Large intestine (tissue), 3 donors: Measurements from ENCODE around the gene LRP10. TPM values are rescaled to one million over a fixed set of nuclear protein-coding genes. Genes with fewer than 3 reads are reported as not detected.

ENCODE experiments used
- DNase-seq, 2 donors: peaks; one replicate each; pipeline versions ENCODE4 v3.0.0 to v3.0.0-alpha.2; 2013
- H3K27ac ChIP-seq: one replicate; pipeline ENCODE4 v1.5.1; 2013; ENCODE audit warnings: low read length
- H3K27me3 ChIP-seq: 2 replicates; pipeline ENCODE4 v1.6.1; 2013; ENCODE audit warnings: low read length; ENCODE audit not compliant: control insufficient read depth, insufficient read depth
- H3K36me3 ChIP-seq: 2 replicates; pipeline ENCODE4 v1.6.1; 2013; ENCODE audit warnings: low read length; ENCODE audit not compliant: control insufficient read depth, insufficient read depth
- H3K4me1 ChIP-seq: one replicate; pipeline ENCODE4 v1.6.1; 2013; ENCODE audit warnings: low read length; ENCODE audit not compliant: control insufficient read depth, insufficient read depth
- H3K4me3 ChIP-seq: one replicate; pipeline ENCODE4 v1.5.1; 2013; ENCODE audit warnings: low read length
- H3K9me3 ChIP-seq: one replicate; pipeline ENCODE4 v1.6.1; 2013; ENCODE audit warnings: mild to moderate bottlenecking, low read depth, low read length, moderate library complexity; ENCODE audit not compliant: control insufficient read depth
- WGBS: methylation state at CpG from one replicate; pipeline ENCODE4 v1.1.5; 2013; ENCODE audit warnings: low lambda C conversion rate; ENCODE audit not compliant: insufficient coverage; 5-methylcytosine and 5-hydroxymethylcytosine counted together
- polyA plus RNA-seq: library from polyadenylated mRNA; unstranded; fragments of 120-200 nt; gene quantifications from one replicate; pipeline ENCODE4 v1.2.1, GENCODE V29; 2013

The LRP10 gene
- polyA plus RNA-seq, 1 donor = 92.8 TPM

- 86% methylated on average over 3 of the region's 3 CpGs for WGBS
- Histone ChIP-seq H3K9me3 (peaks cover 4% of the 10 kb centered on the region), H3K4me1 (peaks cover 24% of the 10 kb centered on the region), H3K27ac (peak overlapping the region; percentile 95), H3K27me3 (no peaks in the 10 kb centered on the region), H3K36me3 (peaks cover 24% of the 10 kb centered on the region), H3K4me3 (no peak overlapping the region)
- DNase-seq = no peak
These were observed 36.0 kb upstream of the LRP10 start for GRCh38 chr14:22835505-22835904.

GRCh38 chr14:22836301-22837113 lies 35.0 kb upstream of the LRP10 start, which contains the start of gene MMP14:
Gene MMP14, plus strand, starts transcription at chr14:22836585. Its CDS starts 233 bp downstream, at chr14:22836818.
- H3K36me3 ChIP-seq = peaks cover 34% of the 10 kb centered on the region
- peak within 1 kb of the TSS; percentile 95 for H3K27ac ChIP-seq
- DNase-seq = peak; percentile 70 to 85
- H3K4me3 ChIP-seq = peak within 1 kb of the TSS; percentile 98
- H3K27me3 ChIP-seq = no peaks in the 10 kb centered on the region
- peaks cover 4% of the 10 kb centered on the region for H3K9me3 ChIP-seq
- peaks cover 19% of the 10 kb centered on the region for H3K4me1 ChIP-seq
- 13% methylated on average over 2 of the region's 46 CpGs for WGBS

GRCh38 chr14:22837114-22837749 lies 34.3 kb upstream of the LRP10 start:
- DNase-seq = peak in 1 of 2 donors; percentile 76
- peaks cover 42% of the 10 kb centered on the region for H3K36me3 ChIP-seq
- peak overlapping the region; percentile 95 for H3K27ac ChIP-seq
- H3K27me3 ChIP-seq = no peaks in the 10 kb centered on the region
- H3K4me3 ChIP-seq = peak overlapping the region; percentile 98
- H3K4me1 ChIP-seq = peaks cover 19% of the 10 kb centered on the region
- H3K9me3 ChIP-seq = peaks cover 4% of the 10 kb centered on the region
- 27% methylated on average over 3 of the region's 57 CpGs for WGBS

GRCh38 chr14:22837750-22838538 lies 33.6 kb upstream of the LRP10 start:
- WGBS = no CpG with 5 or more reads among the region's 25 CpGs
- Histone ChIP-seq H3K36me3 (peaks cover 49% of the 10 kb centered on the region), H3K4me3 (peak overlapping the region; percentile 98), H3K27ac (peak overlapping the region; percentile 95), H3K9me3 (peaks cover 4% of the 10 kb centered on the region), H3K27me3 (no peaks in the 10 kb centered on the region), H3K4me1 (peaks cover 19% of the 10 kb centered on the region)
- peak in 1 of 2 donors; percentile 60 for DNase-seq

GRCh38 chr14:22838631-22839041 lies 32.9 kb upstream of the LRP10 start:
- WGBS = no CpG with 5 or more reads among the region's 6 CpGs
- peaks cover 19% of the 10 kb centered on the region for H3K4me1 ChIP-seq
- DNase-seq = peak in 1 of 2 donors; percentile 49

GRCh38 chr14:22839159-22839779 lies 32.3 kb upstream of the LRP10 start:
- Histone ChIP-seq H3K4me1 (peaks cover 19% of the 10 kb centered on the region), H3K4me3 (peak overlapping the region; percentile 98), H3K36me3 (peaks cover 51% of the 10 kb centered on the region), H3K27ac (peak overlapping the region; percentile 95), H3K9me3 (peaks cover 4% of the 10 kb centered on the region), H3K27me3 (no peaks in the 10 kb centered on the region)
- no CpG with 5 or more reads among the region's 6 CpGs for WGBS
- DNase-seq = no peak

More at GRCh38 chr14:22838631-22839041, 32.9 kb upstream of the LRP10 start:
- Histone ChIP-seq H3K9me3 (peaks cover 4% of the 10 kb centered on the region), H3K4me3 (peak overlapping the region; percentile 98), H3K36me3 (peaks cover 51% of the 10 kb centered on the region), H3K27ac (peak overlapping the region; percentile 95), H3K27me3 (no peaks in the 10 kb centered on the region)

- WGBS = no CpG with 5 or more reads among the region's 9 CpGs
- H3K4me3 ChIP-seq = no peak overlapping the region
- H3K27me3 ChIP-seq = no peaks in the 10 kb centered on the region
- peaks cover 16% of the 10 kb centered on the region for H3K4me1 ChIP-seq
- DNase-seq = no peak
- H3K9me3 ChIP-seq = peaks cover 4% of the 10 kb centered on the region
- peaks cover 64% of the 10 kb centered on the region for H3K36me3 ChIP-seq
- no peak overlapping the region for H3K27ac ChIP-seq
These were observed 30.2 kb upstream of the LRP10 start for GRCh38 chr14:22841311-22841710.

GRCh38 chr14:22841769-22842168 lies 29.8 kb upstream of the LRP10 start:
- Histone ChIP-seq H3K36me3 (peaks cover 69% of the 10 kb centered on the region), H3K9me3 (peaks cover 4% of the 10 kb centered on the region), H3K27ac (no peak overlapping the region), H3K4me3 (no peak overlapping the region), H3K4me1 (peaks cover 16% of the 10 kb centered on the region), H3K27me3 (no peaks in the 10 kb centered on the region)
- 100% methylated on average over 1 of the region's 8 CpGs for WGBS
- DNase-seq = no peak

GRCh38 chr14:22842211-22843122 lies 29.1 kb upstream of the LRP10 start:
- no peak for DNase-seq
- no peaks in the 10 kb centered on the region for H3K27me3 ChIP-seq
- H3K4me3 ChIP-seq = no peak overlapping the region
- peaks cover 2% of the 10 kb centered on the region for H3K9me3 ChIP-seq
- H3K36me3 ChIP-seq = peaks cover 70% of the 10 kb centered on the region
- WGBS = 93% methylated on average over 6 of the region's 28 CpGs
- no peak overlapping the region for H3K27ac ChIP-seq
- H3K4me1 ChIP-seq = peaks cover 16% of the 10 kb centered on the region
